Activated naive CD8-positive, alpha-beta T cell treated with anti-CD3 and anti-CD28 coated beads, Interleukin-2, amount 10 ng/mL, durations not matched to agents 7 days and 5 days (primary cell): ENCODE data around the gene FGFRL1. TPM values are rescaled to one million over a fixed set of nuclear protein-coding genes. Genes with fewer than 3 reads are reported as not detected.
A peak's percentile ranks its signal among the peaks of the same experiment; 100 is the strongest.

ENCODE experiments used
- ATAC-seq: fragments of 150-1000 bp; cut with Tn5 transposase; one replicate; pipeline ENCODE4 v1.10.0; 2021; ENCODE audit warnings: low read depth, moderate library complexity
- POLR2A ChIA-PET: fragments of 350-600 bp; sonication (Branson Sonifier 250); formaldehyde crosslinking; loops from one replicate; lab custom pipeline; 2021; ENCODE audit warnings: antibody characterized with exemption; lab: Charles Lee
- DNase-seq: peaks from one replicate; pipeline ENCODE4 v3.0.0; 2021
- H3K27ac Mint-ChIP-seq: one replicate; pipeline ENCODE4 v1.8.0; 2022; ENCODE audit warnings: mild to moderate bottlenecking, mixed read lengths
- H3K27me3 Mint-ChIP-seq: one replicate; pipeline ENCODE4 v1.8.0; 2022; ENCODE audit warnings: mild to moderate bottlenecking, moderate library complexity, mixed read lengths
- H3K36me3 Mint-ChIP-seq: one replicate; pipeline ENCODE4 v1.8.0; 2021; ENCODE audit warnings: mild to moderate bottlenecking, mixed read lengths
- H3K4me1 Mint-ChIP-seq: one replicate; pipeline ENCODE4 v1.8.0; 2021; ENCODE audit warnings: mixed read lengths
- H3K4me3 Mint-ChIP-seq: one replicate; pipeline ENCODE4 v1.8.0; 2022; ENCODE audit warnings: mild to moderate bottlenecking, moderate library complexity, mixed read lengths
- H3K9me3 Mint-ChIP-seq: one replicate; pipeline ENCODE4 v1.8.0; 2021; ENCODE audit warnings: mixed read lengths
- total RNA-seq, 2 experiments: library from RNA; stranded (reverse); gene quantifications; one replicate each; pipeline ENCODE4 v1.2.3, GENCODE V29; 2021

Gene FGFRL1
- total RNA-seq, 2 experiments from 2014 or later = 15.5 to 19.1 TPM

DNA sequence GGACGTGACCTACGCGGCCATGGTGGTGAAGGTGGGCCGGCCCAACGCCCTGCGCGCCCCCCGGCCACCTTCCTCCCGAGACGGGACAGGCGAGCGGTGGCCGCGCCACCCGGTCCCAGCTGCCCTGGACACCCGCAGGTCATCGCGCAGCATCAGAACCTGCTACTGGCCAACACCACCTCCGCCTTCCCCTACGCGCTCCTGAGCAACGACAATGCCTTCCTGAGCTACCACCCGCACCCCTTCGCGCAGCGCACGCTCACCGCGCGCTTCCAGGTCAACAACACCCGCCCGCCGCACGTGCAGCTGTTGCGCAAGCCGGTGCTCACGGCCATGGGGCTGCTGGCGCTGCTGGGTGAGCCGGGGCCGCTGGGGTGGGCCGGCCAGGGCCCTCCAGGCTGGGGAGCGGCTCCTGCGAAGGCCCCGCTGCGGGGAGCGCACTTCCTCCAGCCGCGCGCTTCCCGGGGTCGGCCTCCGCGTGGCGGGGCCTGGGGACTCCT, 9.2 kb upstream of the FGFRL1 start:
- peak; percentile 4 for ATAC-seq
- Mint-ChIP-seq H3K27ac (no peak overlapping the region), H3K27me3 (peaks cover 38% of the 10 kb centered on the region), H3K9me3 (no peaks in the 10 kb centered on the region), H3K4me1 (no peaks in the 10 kb centered on the region), H3K36me3 (no peaks in the 10 kb centered on the region), H3K4me3 (no peak overlapping the region)
- no peak for DNase-seq
- POLR2A ChIA-PET = no interaction called here

DNA sequence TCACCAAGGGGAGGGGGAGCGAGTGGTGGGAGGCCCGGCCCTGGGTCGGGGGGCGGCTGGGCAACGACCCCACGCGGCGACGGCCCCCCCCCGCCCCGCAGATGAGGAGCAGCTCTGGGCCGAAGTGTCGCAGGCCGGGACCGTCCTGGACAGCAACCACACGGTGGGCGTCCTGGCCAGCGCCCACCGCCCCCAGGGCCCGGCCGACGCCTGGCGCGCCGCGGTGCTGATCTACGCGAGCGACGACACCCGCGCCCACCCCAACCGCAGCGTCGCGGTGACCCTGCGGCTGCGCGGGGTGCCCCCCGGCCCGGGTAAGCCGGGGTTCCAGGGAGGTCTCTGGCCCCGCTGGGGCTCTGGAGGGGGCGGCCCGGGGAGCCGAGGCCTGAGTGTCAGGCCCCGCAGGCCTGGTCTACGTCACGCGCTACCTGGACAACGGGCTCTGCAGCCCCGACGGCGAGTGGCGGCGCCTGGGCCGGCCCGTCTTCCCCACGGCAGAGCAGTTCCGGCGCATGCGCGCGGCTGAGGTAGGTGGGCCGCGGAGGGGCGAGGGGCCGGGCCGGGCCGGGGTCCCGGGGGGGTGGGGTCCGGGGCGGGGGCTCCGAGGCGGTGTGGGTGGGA, 8.7 kb upstream of the FGFRL1 start:
- ATAC-seq (peak; percentile 8), DNase-seq (no peak)
- Mint-ChIP-seq H3K27ac (no peak overlapping the region), H3K27me3 (peaks cover 41% of the 10 kb centered on the region), H3K36me3 (no peaks in the 10 kb centered on the region), H3K9me3 (no peaks in the 10 kb centered on the region), H3K4me1 (no peaks in the 10 kb centered on the region), H3K4me3 (no peak overlapping the region)
- POLR2A ChIA-PET = no interaction called here

DNA sequence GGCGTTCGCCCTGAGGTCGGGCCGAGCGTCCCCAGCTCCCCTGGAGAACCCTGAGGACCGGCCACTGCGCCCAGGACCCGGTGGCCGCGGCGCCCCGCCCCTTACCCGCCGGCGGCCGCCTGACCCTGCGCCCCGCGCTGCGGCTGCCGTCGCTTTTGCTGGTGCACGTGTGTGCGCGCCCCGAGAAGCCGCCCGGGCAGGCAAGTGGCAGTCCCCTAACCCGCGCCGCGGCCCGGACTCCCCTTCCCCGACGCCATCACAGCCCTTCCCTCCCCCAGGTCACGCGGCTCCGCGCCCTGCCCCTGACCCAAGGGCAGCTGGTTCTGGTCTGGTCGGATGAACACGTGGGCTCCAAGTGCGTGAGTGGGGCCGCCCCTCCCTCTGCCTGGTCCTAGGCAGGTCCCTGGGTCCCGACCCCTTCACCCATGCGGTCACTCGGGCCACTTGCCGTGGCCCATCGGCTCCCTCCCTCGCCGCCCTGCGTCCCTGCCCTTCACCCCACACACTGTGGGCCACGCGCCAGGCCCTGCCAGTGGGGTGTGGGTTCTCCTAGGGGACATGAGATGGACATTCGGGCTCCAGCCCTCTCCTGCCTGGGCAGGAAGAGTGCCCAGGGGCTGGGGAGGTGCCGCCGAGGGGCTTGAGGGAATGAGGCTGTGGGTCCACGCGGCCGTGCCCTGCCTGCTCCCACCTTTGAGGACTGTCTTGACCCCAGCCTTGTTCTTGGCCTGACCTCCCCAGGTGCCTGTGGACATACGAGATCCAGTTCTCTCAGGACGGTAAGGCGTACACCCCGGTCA, 8.0 kb upstream of the FGFRL1 start:
- Mint-ChIP-seq H3K9me3 (no peaks in the 10 kb centered on the region), H3K4me1 (peaks cover under 1% of the 10 kb centered on the region), H3K27me3 (peaks cover 44% of the 10 kb centered on the region), H3K4me3 (no peak overlapping the region), H3K36me3 (no peaks in the 10 kb centered on the region), H3K27ac (no peak overlapping the region)
- POLR2A ChIA-PET = no interaction called here
- no peak for DNase-seq
- no peak for ATAC-seq

DNA sequence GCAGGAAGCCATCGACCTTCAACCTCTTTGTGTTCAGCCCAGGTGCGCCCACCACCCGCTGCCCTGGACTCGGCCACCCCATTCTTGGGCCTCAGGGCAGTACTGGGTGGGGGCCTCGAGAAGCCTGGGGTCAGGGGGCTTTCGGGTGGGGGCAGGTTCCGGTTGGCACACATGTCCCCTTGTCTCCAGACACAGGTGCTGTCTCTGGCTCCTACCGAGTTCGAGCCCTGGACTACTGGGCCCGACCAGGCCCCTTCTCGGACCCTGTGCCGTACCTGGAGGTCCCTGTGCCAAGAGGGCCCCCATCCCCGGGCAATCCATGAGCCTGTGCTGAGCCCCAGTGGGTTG, 7.4 kb upstream of the FGFRL1 start:
- H3K9me3 Mint-ChIP-seq = no peaks in the 10 kb centered on the region
- no peak overlapping the region for H3K4me3 Mint-ChIP-seq
- POLR2A ChIA-PET = no interaction called here
- ATAC-seq = no peak
- no peak for DNase-seq
- peaks cover 3% of the 10 kb centered on the region for H3K4me1 Mint-ChIP-seq
- H3K27ac Mint-ChIP-seq = no peak overlapping the region
- H3K36me3 Mint-ChIP-seq = no peaks in the 10 kb centered on the region
- H3K27me3 Mint-ChIP-seq = peaks cover 42% of the 10 kb centered on the region

DNA sequence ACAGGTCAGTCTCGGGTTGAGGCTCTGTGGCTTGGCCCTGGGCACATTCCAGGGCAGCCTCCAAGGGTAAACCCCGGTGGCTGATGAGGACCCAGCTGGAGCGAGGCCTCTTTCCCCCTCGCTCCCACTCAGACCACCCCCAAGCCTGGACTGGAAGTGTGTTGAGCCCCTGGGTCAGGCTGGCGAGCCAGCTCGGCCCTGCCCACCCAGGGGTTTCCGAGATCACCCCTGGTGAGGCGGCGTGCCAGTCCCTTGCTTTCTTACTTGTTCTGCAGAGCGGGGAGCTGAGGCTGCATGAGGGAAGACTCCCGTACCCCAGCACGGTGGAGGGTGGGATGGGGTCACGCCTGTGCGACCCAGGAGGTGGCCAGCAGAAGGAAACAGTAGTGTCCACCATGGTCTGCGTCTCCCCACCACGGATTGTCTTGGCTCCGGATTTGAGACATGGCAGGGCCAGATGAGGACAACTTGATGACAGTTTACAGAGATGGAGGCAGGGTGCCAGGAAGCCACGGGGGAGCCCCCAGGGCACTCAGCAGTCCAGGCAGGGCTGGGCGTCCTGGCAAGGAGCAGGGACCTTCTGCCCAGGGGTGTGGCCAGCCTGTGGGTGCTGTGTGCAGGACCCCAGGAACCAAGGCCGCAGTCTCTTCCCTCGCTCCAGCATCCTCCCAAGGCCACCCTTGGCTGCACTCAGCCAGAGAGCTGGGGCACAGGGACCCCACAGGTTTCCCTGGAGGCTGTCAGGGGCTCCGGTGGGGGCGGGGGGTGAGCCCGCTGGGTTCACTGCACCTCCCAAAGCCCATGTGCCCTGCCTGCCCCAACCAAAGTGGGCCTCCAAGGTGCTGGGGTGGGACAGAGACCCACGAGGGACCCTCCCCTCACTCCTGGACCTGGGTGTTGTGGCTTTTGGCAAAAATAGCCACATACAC, 6.6 kb upstream of the FGFRL1 start:
- H3K36me3 Mint-ChIP-seq = no peaks in the 10 kb centered on the region
- no peak overlapping the region for H3K27ac Mint-ChIP-seq
- DNase-seq = no peak
- H3K9me3 Mint-ChIP-seq = no peaks in the 10 kb centered on the region
- no peak overlapping the region for H3K4me3 Mint-ChIP-seq
- ATAC-seq = no peak
- H3K4me1 Mint-ChIP-seq = peaks cover 4% of the 10 kb centered on the region
- POLR2A ChIA-PET = no interaction called here
- peaks cover 40% of the 10 kb centered on the region for H3K27me3 Mint-ChIP-seq

DNA sequence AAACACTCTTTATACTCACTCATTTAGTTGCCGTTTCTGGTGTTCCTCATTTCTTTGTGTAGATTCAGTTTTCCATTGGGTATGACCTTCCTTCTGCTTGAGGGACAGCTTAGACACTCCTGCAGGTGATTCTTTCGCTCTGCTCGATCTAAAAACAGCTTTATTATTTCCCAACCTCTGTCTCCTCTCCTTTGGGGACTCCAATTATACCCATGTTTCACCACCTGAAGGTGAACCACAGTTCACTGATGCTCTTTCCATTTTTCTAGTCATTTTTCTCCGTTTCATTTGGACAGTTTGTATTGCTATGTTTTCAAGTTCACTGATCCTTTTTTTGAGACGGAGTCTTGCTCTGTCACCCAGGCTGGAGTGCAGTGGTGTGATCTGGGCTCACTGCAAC, 4.6 kb upstream of the FGFRL1 start:
- Mint-ChIP-seq H3K9me3 (no peaks in the 10 kb centered on the region), H3K4me1 (peaks cover 9% of the 10 kb centered on the region), H3K36me3 (no peaks in the 10 kb centered on the region), H3K27me3 (peaks cover 33% of the 10 kb centered on the region), H3K27ac (no peak overlapping the region), H3K4me3 (no peak overlapping the region)
- POLR2A ChIA-PET = no interaction called here
- ATAC-seq = no peak
- DNase-seq = no peak

DNA sequence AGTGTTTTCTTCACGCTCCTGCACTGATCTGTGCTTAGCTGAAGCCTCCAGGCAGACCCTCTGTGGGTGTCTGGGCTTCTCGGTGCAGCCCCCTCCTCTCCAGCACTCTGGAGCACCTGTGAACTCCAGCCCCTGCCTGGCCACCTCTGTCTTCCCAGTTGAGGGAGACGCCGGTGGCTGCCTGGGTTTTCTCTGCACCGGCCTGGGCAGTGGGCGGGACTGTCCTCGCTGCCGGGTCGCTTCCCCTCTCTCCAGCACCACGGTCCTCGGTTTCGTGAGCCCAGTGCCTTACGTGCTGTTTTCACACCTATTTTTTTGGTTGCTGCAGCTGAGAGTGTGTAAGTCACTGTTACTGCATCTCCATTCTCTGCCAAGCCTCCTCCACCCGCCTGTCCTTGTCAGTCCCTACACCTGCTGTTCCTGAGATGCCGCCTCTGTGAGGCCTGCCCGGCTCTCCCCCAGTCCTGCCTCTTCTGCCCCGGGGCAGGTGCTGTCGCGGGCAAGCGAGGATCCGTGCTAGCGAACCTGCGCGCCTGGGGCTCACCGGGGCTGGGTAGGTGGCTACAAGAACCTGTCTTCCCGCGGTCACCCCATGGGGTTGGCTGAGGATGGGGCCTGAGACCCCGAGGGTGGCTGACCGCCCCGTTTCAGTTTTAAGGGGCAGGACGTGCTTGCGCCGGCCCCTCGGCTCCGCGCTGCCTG, 2.4 kb upstream of the FGFRL1 start:
- H3K27ac Mint-ChIP-seq = peak overlapping the region; percentile 42
- H3K27me3 Mint-ChIP-seq = peaks cover 29% of the 10 kb centered on the region
- no peaks in the 10 kb centered on the region for H3K9me3 Mint-ChIP-seq
- peak overlapping the region; percentile 78 for H3K4me3 Mint-ChIP-seq
- H3K4me1 Mint-ChIP-seq = peaks cover 12% of the 10 kb centered on the region
- H3K36me3 Mint-ChIP-seq = no peaks in the 10 kb centered on the region
- peak; percentile 70 for DNase-seq
- POLR2A ChIA-PET = interaction anchor here (1.1 to 3.1 kb wide), 2 partner anchors 22 to 335 kb away, joined by 5 to 7 read pairs; partner anchors contain the start of genes ATP5ME, IDUA and MYL5
- ATAC-seq = no peak

DNA sequence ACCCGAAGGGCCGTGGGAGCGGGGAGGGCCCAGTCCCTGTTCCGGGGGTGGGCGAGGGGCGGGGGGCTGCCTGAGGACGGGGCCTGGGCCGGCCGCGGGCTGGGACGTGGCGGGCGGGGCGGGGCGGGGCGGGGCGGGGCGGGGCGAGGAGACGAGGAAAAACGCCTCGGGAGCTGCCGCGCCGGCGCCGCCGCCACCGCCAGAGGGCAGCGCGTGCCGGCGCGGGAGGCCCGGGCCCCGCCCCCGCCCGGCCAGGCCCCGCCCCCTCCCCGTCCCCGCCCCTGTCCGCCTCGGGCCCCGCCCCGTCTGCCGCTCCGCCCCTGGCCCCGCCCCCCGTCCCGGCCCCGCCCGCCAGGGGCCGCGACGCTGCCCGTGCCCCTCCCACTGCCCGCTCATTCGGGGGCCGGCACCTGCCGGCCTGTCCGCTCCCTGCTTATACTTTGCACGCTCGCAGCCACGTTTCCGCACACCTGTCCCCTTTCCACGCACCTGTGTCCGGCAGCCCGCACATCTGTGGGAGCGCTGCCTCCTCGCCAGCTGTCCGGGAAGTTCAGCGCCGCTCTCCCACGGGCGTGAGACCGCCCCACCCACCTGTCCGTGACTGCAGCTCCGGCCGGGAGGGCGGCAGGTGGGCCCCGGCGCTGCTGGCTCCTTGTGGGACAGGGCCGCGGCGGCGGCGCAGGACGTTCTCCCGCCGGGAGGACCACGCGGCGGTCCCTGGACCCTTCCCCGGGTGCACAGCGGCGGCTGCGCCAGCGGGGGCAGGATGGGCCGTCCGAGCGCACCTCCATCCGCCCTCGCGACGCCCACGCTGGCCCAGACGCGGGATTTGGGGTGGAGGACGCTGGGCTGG, 1.7 kb upstream of the FGFRL1 start:
- ATAC-seq (peak; percentile 25), DNase-seq (peak; percentile 87)
- Mint-ChIP-seq H3K27ac (peak overlapping the region; percentile 97), H3K4me3 (peak overlapping the region; percentile 91), H3K9me3 (no peaks in the 10 kb centered on the region), H3K27me3 (peaks cover 28% of the 10 kb centered on the region), H3K4me1 (peaks cover 13% of the 10 kb centered on the region), H3K36me3 (no peaks in the 10 kb centered on the region)
- POLR2A ChIA-PET = interaction anchor here (0.6 to 3.1 kb wide), 4 partner anchors 23 to 336 kb away, joined by 3 to 7 read pairs (median 4); partner anchors contain the start of genes ATP5ME, IDUA and MYL5

DNA sequence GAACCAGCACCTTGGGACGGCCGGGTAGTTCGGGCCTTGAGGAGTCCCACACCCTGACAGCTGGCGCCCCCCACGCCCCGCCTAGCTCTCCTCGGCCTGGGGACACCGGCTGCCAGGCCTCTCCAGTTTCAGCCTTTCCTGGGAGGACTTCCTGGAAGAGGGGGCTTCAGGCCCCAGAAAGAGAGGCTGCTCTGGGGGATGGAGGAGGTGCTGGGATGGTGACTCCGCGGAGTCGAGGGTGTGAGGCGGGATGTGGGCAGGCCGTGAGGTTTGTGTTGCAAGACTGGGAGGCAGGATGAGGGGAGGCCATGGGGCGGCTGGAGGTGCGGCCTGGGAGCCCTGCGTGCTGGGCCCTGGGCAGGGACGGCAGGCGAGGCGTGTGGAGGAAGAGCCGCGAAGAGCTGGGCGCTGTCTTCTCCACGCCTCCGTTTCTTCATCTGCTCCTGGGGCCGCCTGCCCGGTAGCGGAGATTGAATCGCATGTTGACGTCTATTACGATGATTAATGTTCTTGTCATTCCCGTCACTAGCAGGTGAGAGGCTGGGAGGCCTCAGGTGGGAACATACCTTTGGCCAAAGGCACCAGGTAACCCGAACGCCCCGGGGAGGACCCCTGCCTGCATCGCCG, 918 bp upstream of the FGFRL1 start:
- Mint-ChIP-seq H3K4me3 (peak overlapping the region; percentile 91), H3K36me3 (no peaks in the 10 kb centered on the region), H3K9me3 (no peaks in the 10 kb centered on the region), H3K27me3 (peaks cover 28% of the 10 kb centered on the region), H3K4me1 (peaks cover 13% of the 10 kb centered on the region), H3K27ac (peak overlapping the region; percentile 97)
- ATAC-seq (peak; percentile 65), DNase-seq (peak; percentile 83)
- POLR2A ChIA-PET = interaction anchor here (0.6 to 3.1 kb wide), 7 partner anchors 73 to 337 kb away, joined by 3 to 7 read pairs (median 4); partner anchors contain the start of genes ATP5ME, GAK, MYL5 and TMEM175

DNA sequence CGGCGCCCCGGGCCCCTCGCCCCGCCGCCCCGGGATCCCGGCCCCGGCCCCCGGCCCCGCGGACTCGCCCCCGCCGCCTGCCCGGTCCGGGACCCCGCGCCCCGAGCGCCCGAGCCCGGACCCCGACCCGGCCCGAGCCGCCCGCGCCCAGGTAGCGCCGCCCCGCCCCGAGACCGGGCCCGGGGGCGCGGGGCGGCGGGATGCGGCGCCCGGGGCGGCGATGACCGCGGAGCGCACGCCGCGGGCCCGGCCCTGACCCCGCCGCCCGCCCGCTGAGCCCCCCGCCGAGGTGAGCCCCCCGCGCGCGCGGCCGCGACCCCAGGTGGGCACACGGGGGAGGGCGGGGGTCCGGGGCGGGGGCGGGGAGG, 224 bp downstream of the FGFRL1 start:
- DNase-seq (no peak), ATAC-seq (no peak)
- Mint-ChIP-seq H3K27me3 (peaks cover 20% of the 10 kb centered on the region), H3K36me3 (no peaks in the 10 kb centered on the region), H3K9me3 (no peaks in the 10 kb centered on the region), H3K4me3 (no peak overlapping the region), H3K4me1 (peaks cover 13% of the 10 kb centered on the region), H3K27ac (no peak overlapping the region)
- POLR2A ChIA-PET = no interaction called here

DNA sequence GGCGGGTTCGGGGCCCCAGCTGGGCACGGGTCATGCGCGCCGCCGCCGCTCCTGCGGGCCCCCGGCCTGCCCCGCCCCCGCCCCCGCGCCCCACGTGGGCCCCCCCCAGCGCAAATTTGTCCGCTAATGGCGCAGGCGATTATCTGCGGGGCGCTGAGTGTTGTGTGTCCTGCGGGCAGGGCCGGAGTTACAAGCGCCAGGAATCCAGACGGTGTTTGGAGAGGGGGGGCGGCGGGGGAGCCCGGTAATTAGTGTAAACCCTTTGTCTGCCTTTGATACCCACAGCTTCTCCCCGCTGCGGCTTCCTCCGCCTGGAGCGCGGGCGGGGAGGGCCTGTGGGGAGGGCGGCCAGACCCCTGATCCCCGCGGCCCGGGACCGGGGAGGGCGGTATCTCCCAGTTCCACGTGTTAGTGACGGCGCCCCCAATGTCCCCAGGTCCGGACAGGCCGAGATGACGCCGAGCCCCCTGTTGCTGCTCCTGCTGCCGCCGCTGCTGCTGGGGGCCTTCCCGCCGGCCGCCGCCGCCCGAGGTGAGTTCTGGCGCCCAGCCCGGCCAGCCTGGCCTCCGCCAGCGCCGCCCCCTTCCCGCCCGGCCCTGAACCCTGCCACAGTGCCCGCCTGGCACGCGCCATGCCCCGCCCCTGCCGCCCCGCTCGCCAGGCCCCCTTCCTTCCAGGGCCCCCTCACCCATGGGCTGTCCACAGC, 761 bp downstream of the FGFRL1 start:
- ATAC-seq (no peak), DNase-seq (peak; percentile 63)
- H3K27me3 Mint-ChIP-seq = peaks cover 15% of the 10 kb centered on the region
- H3K27ac Mint-ChIP-seq = no peak overlapping the region
- no peaks in the 10 kb centered on the region for H3K36me3 Mint-ChIP-seq
- H3K4me3 Mint-ChIP-seq = peak overlapping the region; percentile 62
- no peaks in the 10 kb centered on the region for H3K9me3 Mint-ChIP-seq
- POLR2A ChIA-PET = no interaction called here
- H3K4me1 Mint-ChIP-seq = peaks cover 13% of the 10 kb centered on the region
